Prostate gland (tissue), 2 donors: Measurements from ENCODE around the gene OR11G2.
"Not testable (repeated sequence)": the region's sequence is repeated elsewhere in the genome, so short reads cannot be mapped to it uniquely, and the experiment has no call there.

ENCODE experiments used
- POLR2A ChIP-seq: fragments of 450-650 bp; IDR thresholded peaks from one replicate; pipeline ENCODE4 v1.6.1; 2016; ENCODE audit warnings: antibody characterized with exemption, mild to moderate bottlenecking
- POLR2AphosphoS5 ChIP-seq: sonication (generic); formaldehyde crosslinking; IDR thresholded peaks from one replicate; pipeline ENCODE4 v1.6.1; 2017; ENCODE audit warnings: antibody characterized with exemption
- TF ChIP-seq, protein P1 (sequence below), 4 experiments: fragments of 200-600 bp in 2 of 4; fragments of 450-650 bp in 2 of 4; sonication (generic) in 2 of 4; IDR thresholded peaks; 1 replicate in 3 of 4; 2 replicates in 1 of 4; pipeline ENCODE4 v1.5.1; 2016 to 2019; ENCODE audit warnings: antibody characterized with exemption in 4 of 4, mild to moderate bottlenecking in 2 of 4, moderate library complexity in 2 of 4

DNA sequence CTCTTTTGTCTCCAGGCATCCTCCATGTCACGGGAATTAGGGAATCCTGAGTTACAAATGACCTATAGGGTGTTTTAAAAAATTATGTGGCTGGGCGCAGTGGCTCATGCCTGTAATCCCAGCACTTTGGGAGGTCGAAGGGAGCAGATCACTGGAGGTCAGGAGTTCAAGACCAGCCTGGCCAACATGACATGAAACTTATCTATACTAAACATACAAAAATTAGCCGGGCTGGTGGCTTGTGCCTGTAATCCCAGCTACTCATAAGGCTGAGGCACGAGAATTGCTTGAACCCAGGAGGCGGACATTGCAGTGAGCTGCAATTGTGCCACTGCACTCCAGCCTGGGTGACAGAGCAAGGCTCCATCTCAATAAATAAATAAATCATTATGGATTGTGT is 4.5 kb downstream of the OR11G2 start:
- TF ChIP-seq, protein P1, sequence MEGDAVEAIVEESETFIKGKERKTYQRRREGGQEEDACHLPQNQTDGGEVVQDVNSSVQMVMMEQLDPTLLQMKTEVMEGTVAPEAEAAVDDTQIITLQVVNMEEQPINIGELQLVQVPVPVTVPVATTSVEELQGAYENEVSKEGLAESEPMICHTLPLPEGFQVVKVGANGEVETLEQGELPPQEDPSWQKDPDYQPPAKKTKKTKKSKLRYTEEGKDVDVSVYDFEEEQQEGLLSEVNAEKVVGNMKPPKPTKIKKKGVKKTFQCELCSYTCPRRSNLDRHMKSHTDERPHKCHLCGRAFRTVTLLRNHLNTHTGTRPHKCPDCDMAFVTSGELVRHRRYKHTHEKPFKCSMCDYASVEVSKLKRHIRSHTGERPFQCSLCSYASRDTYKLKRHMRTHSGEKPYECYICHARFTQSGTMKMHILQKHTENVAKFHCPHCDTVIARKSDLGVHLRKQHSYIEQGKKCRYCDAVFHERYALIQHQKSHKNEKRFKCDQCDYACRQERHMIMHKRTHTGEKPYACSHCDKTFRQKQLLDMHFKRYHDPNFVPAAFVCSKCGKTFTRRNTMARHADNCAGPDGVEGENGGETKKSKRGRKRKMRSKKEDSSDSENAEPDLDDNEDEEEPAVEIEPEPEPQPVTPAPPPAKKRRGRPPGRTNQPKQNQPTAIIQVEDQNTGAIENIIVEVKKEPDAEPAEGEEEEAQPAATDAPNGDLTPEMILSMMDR (IDR thresholded peaks at IDR 0.05) = not testable (repeated sequence)
- TF ChIP-seq POLR2A, POLR2AphosphoS5: not testable (repeated sequence)
